OCI-LY3 (cell line): ENCODE measurements around the gene KCNH2.

Experiments
- H2AFZ ChIP-seq: fragments of 200-600, 300-600 bp; shearing (Covaris generic); 2 replicates; pipeline ENCODE4 v1.6.0; 2014; ENCODE audit warnings: antibody characterized with exemption, low read depth, low read length
- H3K27ac ChIP-seq: fragments of 200-600, 300-600 bp; sonication (generic); 2 replicates; pipeline ENCODE4 v1.5.1; 2014; ENCODE audit warnings: mild to moderate bottlenecking, low read length, moderate library complexity, mixed read lengths
- H3K27me3 ChIP-seq: fragments of 200-600, 300-600 bp; sonication (generic); 2 replicates; pipeline ENCODE4 v1.6.1; 2014; ENCODE audit warnings: low read depth, low read length, mixed read lengths
- H3K36me3 ChIP-seq: fragments of 200-600, 300-600 bp; sonication (generic); replicated peaks from 2 replicates; pipeline ENCODE3; 2014; ENCODE audit warnings: low read depth, low read length, mixed read lengths
- H3K4me1 ChIP-seq: fragments of 300-600, 200-600 bp; sonication (generic); 2 replicates; pipeline ENCODE4 v1.6.1; 2014; ENCODE audit warnings: low read length, mixed read lengths
- H3K4me2 ChIP-seq: fragments of 200-600, 300-600 bp; sonication (generic); 2 replicates; pipeline ENCODE4 v1.6.1; 2014; ENCODE audit warnings: low read length, mixed read lengths
- H3K4me3 ChIP-seq: fragments of 300-600, 200-600 bp; sonication (generic); 2 replicates; pipeline ENCODE4 v1.5.1; 2014; ENCODE audit warnings: antibody characterized with exemption, mild to moderate bottlenecking, low read length, moderate library complexity
- H3K79me2 ChIP-seq: fragments of 300-600, 200-600 bp; shearing (Covaris generic); 2 replicates; pipeline ENCODE4 v1.6.1; 2014; ENCODE audit warnings: mild to moderate bottlenecking, low read length, mixed read lengths
- H3K9ac ChIP-seq: fragments of 300-600, 200-600 bp; shearing (Covaris generic); 2 replicates; pipeline ENCODE4 v1.6.0; 2014; ENCODE audit warnings: mild to moderate bottlenecking, low read length, moderate library complexity
- H3K9me3 ChIP-seq: fragments of 200-600, 300-600 bp; shearing (Covaris generic); 2 replicates; pipeline ENCODE4 v1.6.1; 2014; ENCODE audit warnings: low read length, mixed read lengths; ENCODE audit not compliant: insufficient read depth
- H4K20me1 ChIP-seq: fragments of 200-600, 300-600 bp; sonication (generic); 2 replicates; pipeline ENCODE4 v1.6.1; 2016; ENCODE audit warnings: low read length, mixed read lengths; ENCODE audit not compliant: insufficient read depth
- CTCF ChIP-seq: fragments of 200-600, 300-600 bp; sonication (generic); IDR thresholded peaks from 2 replicates; pipeline ENCODE4 v1.5.1; 2014; ENCODE audit warnings: antibody characterized with exemption, low read length, low read depth
- EZH2phosphoT487 ChIP-seq: fragments of 200-600 bp; shearing (Covaris generic); IDR thresholded peaks from 2 replicates; pipeline ENCODE4 v1.6.1; 2018; ENCODE audit warnings: antibody characterized with exemption, mixed run types, low read depth

KCNH2 gene

GRCh38 chr7:150951521-150951920 lies 26.6 kb downstream of the KCNH2 start:
- Histone ChIP-seq H2AFZ (no peak overlapping the region), H3K9ac (no peak overlapping the region)

GRCh38 chr7:150951181-150951520 lies 27.0 kb downstream of the KCNH2 start:
- H3K27me3 ChIP-seq, result no peaks in the 10 kb centered on the region
- no peaks in the 10 kb centered on the region for H4K20me1 ChIP-seq
- no peaks in the 10 kb centered on the region for H3K9me3 ChIP-seq
- no peak overlapping the region for H3K4me2 ChIP-seq
- no peak overlapping the region for H3K27ac ChIP-seq
- H3K36me3 ChIP-seq, result no peaks in the 10 kb centered on the region
- no peaks in the 10 kb centered on the region for H3K79me2 ChIP-seq
- H2AFZ ChIP-seq, result no peak overlapping the region
- H3K9ac ChIP-seq, result no peak overlapping the region
- H3K4me1 ChIP-seq, result no peaks in the 10 kb centered on the region
- TF ChIP-seq EZH2phosphoT487 (no peak), CTCF (no peak)
- no peak overlapping the region for H3K4me3 ChIP-seq

More at GRCh38 chr7:150951521-150951920, 26.6 kb downstream of the KCNH2 start:
- no peaks in the 10 kb centered on the region for H3K4me1 ChIP-seq
- H3K27me3 ChIP-seq, result no peaks in the 10 kb centered on the region
- no peaks in the 10 kb centered on the region for H3K9me3 ChIP-seq
- no peak overlapping the region for H3K4me2 ChIP-seq
- no peak for TF ChIP-seq CTCF
- no peak for TF ChIP-seq EZH2phosphoT487
- H3K4me3 ChIP-seq, result no peak overlapping the region
- no peaks in the 10 kb centered on the region for H3K79me2 ChIP-seq
- H4K20me1 ChIP-seq, result no peaks in the 10 kb centered on the region
- no peak overlapping the region for H3K27ac ChIP-seq
- no peaks in the 10 kb centered on the region for H3K36me3 ChIP-seq

GRCh38 chr7:150950496-150951180 lies 27.5 kb downstream of the KCNH2 start:
- no peak overlapping the region for H2AFZ ChIP-seq
- H3K4me3 ChIP-seq, result no peak overlapping the region
- H3K4me2 ChIP-seq, result no peak overlapping the region
- H3K36me3 ChIP-seq, result no peaks in the 10 kb centered on the region
- no peaks in the 10 kb centered on the region for H3K79me2 ChIP-seq
- no peaks in the 10 kb centered on the region for H4K20me1 ChIP-seq
- no peak overlapping the region for H3K9ac ChIP-seq
- H3K27ac ChIP-seq, result no peak overlapping the region
- no peaks in the 10 kb centered on the region for H3K4me1 ChIP-seq
- TF ChIP-seq EZH2phosphoT487 (no peak), CTCF (no peak)
- H3K9me3 ChIP-seq, result no peaks in the 10 kb centered on the region
- no peaks in the 10 kb centered on the region for H3K27me3 ChIP-seq

- no peaks in the 10 kb centered on the region for H3K36me3 ChIP-seq
- no peaks in the 10 kb centered on the region for H3K79me2 ChIP-seq
- H3K27ac ChIP-seq, result no peak overlapping the region
- no peaks in the 10 kb centered on the region for H3K9me3 ChIP-seq
- no peaks in the 10 kb centered on the region for H4K20me1 ChIP-seq
- H3K9ac ChIP-seq, result no peak overlapping the region
- H3K4me1 ChIP-seq, result no peaks in the 10 kb centered on the region
- H3K4me2 ChIP-seq, result no peak overlapping the region
- no peak overlapping the region for H3K4me3 ChIP-seq
- no peaks in the 10 kb centered on the region for H3K27me3 ChIP-seq
- H2AFZ ChIP-seq, result no peak overlapping the region
- TF ChIP-seq EZH2phosphoT487 (no peak), CTCF (no peak)
Measured at GRCh38 chr7:150949971-150950491, 28.1 kb downstream of the KCNH2 start.
